K562 (cell line): ENCODE results near the gene RGS9BP. TPM values are rescaled to one million over a fixed set of nuclear protein-coding genes. Genes with fewer than 3 reads are reported as not detected.

Experiments
- CCNT2 ChIP-seq: IDR thresholded peaks from 2 replicates; pipeline ENCODE4 v1.6.1; 2011; ENCODE audit warnings: borderline replicate concordance, low read depth, mild to moderate bottlenecking, moderate library complexity, mixed read lengths, low read length; ENCODE audit not compliant: insufficient read length; ENCODE audit errors: extremely low read depth
- CTCFL ChIP-seq: IDR thresholded peaks from 2 replicates; pipeline ENCODE4 v1.6.1; 2011; ENCODE audit warnings: borderline replicate concordance, low read depth, mild to moderate bottlenecking, moderate library complexity, low read length; ENCODE audit not compliant: insufficient read depth, poor library complexity, severe bottlenecking
- E2F8 ChIP-seq: fragments of 450-650 bp; IDR thresholded peaks from 2 replicates; pipeline ENCODE4 v1.7.1; 2018; ENCODE audit warnings: mild to moderate bottlenecking, low read depth; ENCODE audit not compliant: partially characterized antibody
- ETV6 ChIP-seq, 3 experiments: fragments of 150-350 bp in 1 of 3; sonication (generic) in 1 of 3; formaldehyde crosslinking in 1 of 3; IDR thresholded peaks; 2 replicates each; pipeline versions ENCODE4 v1.6.1 to v1.8.0; 2014 to 2022; ENCODE audit warnings: borderline replicate concordance in 2 of 3, low read depth in 2 of 3, antibody characterized with exemption in 1 of 3, low read length in 1 of 3, mild to moderate bottlenecking in 1 of 3, missing genetic modification reagents in 1 of 3
- EZH2 ChIP-seq: IDR thresholded peaks from 2 replicates; pipeline ENCODE4 v1.6.1; 2012; ENCODE audit warnings: low read depth, mild to moderate bottlenecking, inconsistent platforms, low read length, borderline replicate concordance
- NFATC3 ChIP-seq: fragments of 450-650 bp; IDR thresholded peaks from 2 replicates; pipeline ENCODE4 v1.6.1; 2017; ENCODE audit warnings: mild to moderate bottlenecking
- SMARCA4 ChIP-seq: fragments of 450-650 bp; IDR thresholded peaks from 2 replicates; pipeline ENCODE4 v1.6.1; 2016
- YBX1 ChIP-seq: fragments of 450-650 bp; IDR thresholded peaks from 2 replicates; pipeline ENCODE4 v1.7.1; 2016; ENCODE audit warnings: mild to moderate bottlenecking
- ZKSCAN3 ChIP-seq: fragments of 250-450 bp; sonication (Bioruptor Pico); IDR thresholded peaks from 2 replicates; pipeline ENCODE4 v1.4.0; 2020
- ZNF121 ChIP-seq: sonication (generic); formaldehyde crosslinking; conservative IDR thresholded peaks from 2 replicates; pipeline ENCODE4 v1.8.0; 2022; ENCODE audit warnings: missing genetic modification reagents
- ZNF280B ChIP-seq: fragments of 250-450 bp; sonication (Bioruptor Pico); IDR thresholded peaks from 2 replicates; pipeline ENCODE4 v1.5.1; 2021; ENCODE audit warnings: mild to moderate bottlenecking
- ZNF592 ChIP-seq: fragments of 450-650 bp; IDR thresholded peaks from 2 replicates; pipeline ENCODE4 v1.6.1; 2017; ENCODE audit warnings: antibody characterized with exemption, mild to moderate bottlenecking
- ZNF75A ChIP-seq: fragments of 450-650 bp; formaldehyde crosslinking; IDR thresholded peaks from 2 replicates; pipeline ENCODE4 v1.4.0; 2020; ENCODE audit warnings: mild to moderate bottlenecking
- ZNF778 ChIP-seq: fragments of 450-650 bp; formaldehyde crosslinking; IDR thresholded peaks from 2 replicates; pipeline ENCODE4 v1.4.0; 2020; ENCODE audit warnings: mild to moderate bottlenecking, moderate library complexity
- polyA plus RNA-seq, 8 experiments: library from polyadenylated mRNA; depleted of rRNA in 4 of 8; stranded (reverse) in 5 of 8; unstranded in 3 of 8; fragments of >200 nt; fragmentation: Nextera tagmentation in 2 of 8; fragmentation: Illumina TruSeq in 1 of 8; extraction: Ambion mirVana in 2 of 8; extraction: Trizol in 1 of 8; gene quantifications; 2 replicates each; pipeline versions ENCODE4 v1.2.1 to v1.2.3, GENCODE V29; 2011 to 2014; ENCODE audit warnings: inconsistent platforms in 1 of 8, missing spikeins in 1 of 8
- total RNA-seq, 7 experiments: library from RNA; depleted of rRNA in 6 of 7; stranded (reverse); fragments of >200 nt in 6 of 7; fragmentation: Illumina TruSeq in 2 of 7; extraction: Trizol in 2 of 7; gene quantifications; 2 replicates each; pipeline versions ENCODE4 v1.2.1 to v1.2.3, GENCODE V29; 2011 to 2021; ENCODE audit warnings: low replicate concordance in 1 of 7

The RGS9BP gene
- total and polyA plus RNA-seq, 9 of the 15 experiments (the other 6 are each of a cell fraction or from before 2014, with no cell fraction given): 0.03 to 1.3 (median 0.49) TPM

GRCh38 chr19:32671883-32672593 is 3.6 kb upstream of the RGS9BP start (continued):
- no peak for TF ChIP-seq ETV6 (IDR thresholded peaks at IDR 0.05; ENCODE audit: borderline replicate concordance in 1 of 2, low read depth in 2 of 2, low read length in 1 of 2)
- TF ChIP-seq ETV6 (CRISPR knock-in tag; IDR thresholded peaks at IDR 0.05; ENCODE audit: borderline replicate concordance): no peak
- no peak for TF ChIP-seq CTCFL
- TF ChIP-seq ZNF592: peak; percentile 94
- no peak for TF ChIP-seq ZNF778 (CRISPR knock-in tag)
- peak; percentile 45 for TF ChIP-seq E2F8
- no peak for TF ChIP-seq ZNF75A (CRISPR knock-in tag)
- no peak for TF ChIP-seq ZNF280B
- TF ChIP-seq ZNF121: peak; percentile 56; the same call in 1 of the 2 replicates
- no peak for TF ChIP-seq NFATC3
- no peak for TF ChIP-seq EZH2
- TF ChIP-seq ZKSCAN3 (CRISPR knock-in tag): no peak
- no peak for TF ChIP-seq YBX1
- peak; percentile 83 for TF ChIP-seq SMARCA4
- TF ChIP-seq CCNT2: peak; percentile 78
